ENCODE measurements around the gene ADGRB3.
A peak's percentile ranks its signal among the peaks of the same experiment; 100 is the strongest.

Gene ADGRB3

GRCh38 chr6:68947721-68948120 lies 312.6 kb downstream of the ADGRB3 start:
- DNase-seq (ENCODE audit: extremely low read depth, low read depth) = no peak
- TF ChIP-seq CTCF (IDR thresholded peaks at IDR 0.05; ENCODE audit: low read depth, low read length) = no peak

GRCh38 chr6:68951270-68951669 lies 316.2 kb downstream of the ADGRB3 start:
- TF ChIP-seq CTCF (IDR thresholded peaks at IDR 0.05; ENCODE audit: low read depth, low read length) = no peak

GRCh38 chr6:68958327-68958726 lies 323.2 kb downstream of the ADGRB3 start:
- no peak for DNase-seq (ENCODE audit: extremely low read depth, low read depth)
- no peak; the same call in 1 of the 2 replicates for TF ChIP-seq CTCF (IDR thresholded peaks at IDR 0.05; ENCODE audit: low read depth, low read length)

More at GRCh38 chr6:68951270-68951669, 316.2 kb downstream of the ADGRB3 start:
- DNase-seq (ENCODE audit: extremely low read depth, low read depth) = no peak

- peak; percentile 91 for TF ChIP-seq CTCF (IDR thresholded peaks at IDR 0.05; ENCODE audit: low read depth, low read length)
- no peak for DNase-seq (ENCODE audit: extremely low read depth, low read depth)
Observed at GRCh38 chr6:68967549-68968300, 332.6 kb downstream of the ADGRB3 start.

- TF ChIP-seq CTCF (IDR thresholded peaks at IDR 0.05; ENCODE audit: low read depth, low read length) = no peak
- no peak for DNase-seq (ENCODE audit: extremely low read depth, low read depth)
Observed at GRCh38 chr6:68968301-68968649, 333.2 kb downstream of the ADGRB3 start.

- DNase-seq (ENCODE audit: extremely low read depth, low read depth) = no peak
- TF ChIP-seq CTCF (IDR thresholded peaks at IDR 0.05; ENCODE audit: low read depth, low read length) = no peak
Observed at GRCh38 chr6:68973066-68973465, 338.0 kb downstream of the ADGRB3 start.

GRCh38 chr6:68975064-68975463 lies 340.0 kb downstream of the ADGRB3 start:
- no peak for DNase-seq (ENCODE audit: extremely low read depth, low read depth)
- TF ChIP-seq CTCF (IDR thresholded peaks at IDR 0.05; ENCODE audit: low read depth, low read length) = no peak; the same call in 1 of the 2 replicates

All from AG09319 (cell line).